Cortex of kidney (tissue), 1 donor: ENCODE results near the gene BLZF1.
"Not testable (repeated sequence)": the region's sequence is repeated elsewhere in the genome, so short reads cannot be mapped to it uniquely, and the experiment has no call there.

Source experiments
- DNase-seq: peaks from one replicate; lab custom pipeline; 2025; lab: John Stamatoyannopoulos, UW

Gene BLZF1

GRCh38 chr1:169360415-169360814, 7.6 kb upstream of the BLZF1 start:
- no peak for DNase-seq

GRCh38 chr1:169361281-169361680, 6.7 kb upstream of the BLZF1 start:
- no peak for DNase-seq

GRCh38 chr1:169363046-169363730, 4.8 kb upstream of the BLZF1 start:
- no peak for DNase-seq

- no peak for DNase-seq
These were observed 3.0 kb upstream of the BLZF1 start for GRCh38 chr1:169364948-169365347.

- no peak for DNase-seq
These were observed 804 bp upstream of the BLZF1 start for GRCh38 chr1:169367096-169367685.

GRCh38 chr1:169368406-169368769, 393 bp downstream of the BLZF1 start:
- no peak for DNase-seq

- no peak for DNase-seq
These were observed 3.4 kb downstream of the BLZF1 start for GRCh38 chr1:169371404-169371803.

GRCh38 chr1:169381162-169381561, 13.2 kb downstream of the BLZF1 start:
- DNase-seq, result no peak

- DNase-seq, result no peak
These were observed 15.5 kb downstream of the BLZF1 start for GRCh38 chr1:169383449-169383848.

- no peak for DNase-seq
These were observed 19.4 kb downstream of the BLZF1 start for GRCh38 chr1:169387399-169387798.

- no peak for DNase-seq
These were observed 22.3 kb downstream of the BLZF1 start for GRCh38 chr1:169390303-169390702.

- DNase-seq, result no peak
These were observed 24.4 kb downstream of the BLZF1 start for GRCh38 chr1:169392406-169392805.

GRCh38 chr1:169395955-169396354, 28.0 kb downstream of the BLZF1 start:
- no peak for DNase-seq

- not testable (repeated sequence) for DNase-seq
These were observed 34.6 kb downstream of the BLZF1 start for GRCh38 chr1:169402578-169402977.

GRCh38 chr1:169408340-169408739, 40.3 kb downstream of the BLZF1 start:
- not testable (repeated sequence) for DNase-seq

- no peak for DNase-seq
These were observed 47.0 kb downstream of the BLZF1 start for GRCh38 chr1:169414952-169415351.

GRCh38 chr1:169421309-169421708, 53.3 kb downstream of the BLZF1 start:
- no peak for DNase-seq

GRCh38 chr1:169426174-169426705, 58.2 kb downstream of the BLZF1 start:
- no peak for DNase-seq

GRCh38 chr1:169427081-169427641, 59.2 kb downstream of the BLZF1 start, which contains the start of gene CCDC181:
Gene CCDC181, minus strand, starts transcription at chr1:169427474. Its CDS starts 2,547 bp downstream, at chr1:169424927.
- DNase-seq, result no peak
